Inferior parietal cortex (tissue), 1 donor: ENCODE measurements around the gene CCL27.

ENCODE experiments used
- DNase-seq: peaks from one replicate; pipeline ENCODE4 v3.0.0-alpha.2; 2016; ENCODE audit errors: extremely low spot score

The CCL27 gene

GRCh38 chr9:34684816-34685215, 22.4 kb upstream of the CCL27 start:
- DNase-seq: no peak

- no peak for DNase-seq
Measured at GRCh38 chr9:34684145-34684544, 21.7 kb upstream of the CCL27 start.

- no peak for DNase-seq
Measured at GRCh38 chr9:34675869-34676268, 13.4 kb upstream of the CCL27 start.

GRCh38 chr9:34675048-34675714, 12.7 kb upstream of the CCL27 start:
- DNase-seq: peak; percentile 43

- DNase-seq: no peak
Measured at GRCh38 chr9:34674440-34674839, 12.0 kb upstream of the CCL27 start.

GRCh38 chr9:34671307-34671706, 8.8 kb upstream of the CCL27 start:
- DNase-seq: no peak

GRCh38 chr9:34669809-34670562, 7.5 kb upstream of the CCL27 start:
- no peak for DNase-seq

GRCh38 chr9:34665381-34666250, 3.2 kb upstream of the CCL27 start:
- peak; percentile 96 for DNase-seq

GRCh38 chr9:34665067-34665380, 2.6 kb upstream of the CCL27 start:
- no peak for DNase-seq

GRCh38 chr9:34664281-34665066, 2.0 kb upstream of the CCL27 start:
- DNase-seq: peak; percentile 70

- DNase-seq: no peak
Measured at GRCh38 chr9:34663303-34663605, 797 bp upstream of the CCL27 start.

GRCh38 chr9:34659592-34660253, 2.7 kb downstream of the CCL27 start:
- DNase-seq: no peak

GRCh38 chr9:34658461-34658860, 4.0 kb downstream of the CCL27 start:
- no peak for DNase-seq

- no peak for DNase-seq
Measured at GRCh38 chr9:34656992-34657391, 5.5 kb downstream of the CCL27 start.

- no peak for DNase-seq
Measured at GRCh38 chr9:34655394-34655793, 7.1 kb downstream of the CCL27 start.

GRCh38 chr9:34654323-34655051, 8.0 kb downstream of the CCL27 start:
- peak; percentile 58 for DNase-seq

- DNase-seq: no peak
Measured at GRCh38 chr9:34653151-34654072, 9.0 kb downstream of the CCL27 start.

- DNase-seq: no peak
Measured at GRCh38 chr9:34652602-34653000, 9.9 kb downstream of the CCL27 start.

- DNase-seq: peak; percentile 77
Measured at GRCh38 chr9:34651876-34652601, 10.4 kb downstream of the CCL27 start, which contains the start of gene IL11RA. TSS of gene IL11RA (plus strand) at chr9:34652185. CDS start at chr9:34655218, 3,033 bp downstream.
